Thoracic aorta (tissue), 2 donors: ENCODE data around the gene KCNH4. TPM values are rescaled to one million over a fixed set of nuclear protein-coding genes. Genes with fewer than 3 reads are reported as not detected.

Experiments used
- ATAC-seq: fragments of 150-250 bp; one replicate; pipeline ENCODE4 v1.8.0; 2017; ENCODE audit warnings: low read depth; ENCODE audit not compliant: insufficient number of reproducible peaks, low FRiP score
- DNase-seq: peaks from one replicate; pipeline ENCODE4 v3.0.0-alpha.2; 2020; ENCODE audit warnings: low spot score
- H3K27ac ChIP-seq, 2 donors: fragments of 200-600 bp; sonication (generic); 1 replicate in 1 of 2; 2 replicates in 1 of 2; pipeline ENCODE4 v1.5.1; 2016; ENCODE audit warnings: mild to moderate bottlenecking in 2 of 2, moderate library complexity in 2 of 2
- H3K27me3 ChIP-seq: fragments of 200-600 bp; sonication (generic); replicated peaks from 2 replicates; pipeline ENCODE4 v1.6.0; 2016; ENCODE audit warnings: mild to moderate bottlenecking; ENCODE audit not compliant: insufficient read depth
- H3K36me3 ChIP-seq: fragments of 200-600 bp; sonication (generic); one replicate; pipeline ENCODE4 v1.5.1; 2016
- H3K4me1 ChIP-seq, 2 donors: fragments of 200-600 bp; sonication (generic); 1 replicate in 1 of 2; 2 replicates in 1 of 2; pipeline versions ENCODE4 v1.5.1 to v1.6.0; 2016; ENCODE audit warnings: low read depth in 2 of 2, mild to moderate bottlenecking in 1 of 2; ENCODE audit not compliant: control insufficient read depth in 1 of 2
- H3K4me3 ChIP-seq: fragments of 200-600 bp; sonication (generic); 2 replicates; pipeline ENCODE4 v1.5.1; 2016; ENCODE audit warnings: mild to moderate bottlenecking
- H3K9me3 ChIP-seq: fragments of 200-600 bp; sonication (generic); 2 replicates; pipeline ENCODE4 v1.5.1; 2016
- CTCF ChIP-seq: fragments of 200-600 bp; sonication (generic); IDR thresholded peaks from one replicate; pipeline ENCODE4 v1.5.1; 2019; ENCODE audit warnings: antibody characterized with exemption
- total RNA-seq, 2 donors: library from RNA; depleted of rRNA; stranded (reverse); fragments of >200 nt; gene quantifications; one replicate each; pipeline versions ENCODE4 v1.1.0 to v1.2.3, GENCODE V29; 2016

The KCNH4 gene
- total RNA-seq, 2 donors from 2014 or later: 0.21 TPM; not detected in 1

GRCh38 chr17:42171831-42172230 lies 9.1 kb downstream of the KCNH4 start:
- TF ChIP-seq CTCF: no peak
- no peaks in the 10 kb centered on the region for H3K27me3 ChIP-seq
- H3K27ac ChIP-seq: no peak overlapping the region
- ATAC-seq: no peak
- H3K4me3 ChIP-seq: no peak overlapping the region
- no peaks in the 10 kb centered on the region for H3K36me3 ChIP-seq
- no peaks in the 10 kb centered on the region for H3K4me1 ChIP-seq
- no peaks in the 10 kb centered on the region for H3K9me3 ChIP-seq
- no peak for DNase-seq

GRCh38 chr17:42169351-42169750 lies 11.6 kb downstream of the KCNH4 start:
- Histone ChIP-seq H3K27ac (no peak overlapping the region), H3K4me3 (no peak overlapping the region), H3K36me3 (no peaks in the 10 kb centered on the region), H3K27me3 (no peaks in the 10 kb centered on the region), H3K9me3 (no peaks in the 10 kb centered on the region), H3K4me1 (no peaks in the 10 kb centered on the region)
- ATAC-seq (no peak), DNase-seq (no peak)
- no peak for TF ChIP-seq CTCF

GRCh38 chr17:42167807-42168206 lies 13.1 kb downstream of the KCNH4 start:
- Histone ChIP-seq H3K36me3 (no peaks in the 10 kb centered on the region), H3K27me3 (no peaks in the 10 kb centered on the region), H3K27ac (no peak overlapping the region), H3K4me1 (no peaks in the 10 kb centered on the region), H3K9me3 (no peaks in the 10 kb centered on the region), H3K4me3 (no peak overlapping the region)
- DNase-seq (no peak), ATAC-seq (no peak)
- TF ChIP-seq CTCF: no peak

- Histone ChIP-seq H3K4me1 (no peaks in the 10 kb centered on the region), H3K4me3 (no peak overlapping the region), H3K9me3 (no peaks in the 10 kb centered on the region), H3K27ac (no peak overlapping the region), H3K36me3 (no peaks in the 10 kb centered on the region), H3K27me3 (no peaks in the 10 kb centered on the region)
- ATAC-seq (no peak), DNase-seq (no peak)
- no peak for TF ChIP-seq CTCF
Measured at GRCh38 chr17:42166196-42166763, 14.7 kb downstream of the KCNH4 start.

GRCh38 chr17:42165751-42166150 lies 15.2 kb downstream of the KCNH4 start:
- TF ChIP-seq CTCF: no peak
- no peak for ATAC-seq

More at GRCh38 chr17:42165751-42166150, 15.2 kb downstream of the KCNH4 start:
- no peaks in the 10 kb centered on the region for H3K4me1 ChIP-seq
- H3K4me3 ChIP-seq: no peak overlapping the region
- no peak for DNase-seq
- H3K27ac ChIP-seq: no peak overlapping the region
- no peaks in the 10 kb centered on the region for H3K36me3 ChIP-seq
- no peaks in the 10 kb centered on the region for H3K27me3 ChIP-seq
- H3K9me3 ChIP-seq: no peaks in the 10 kb centered on the region
